ENCODE data around the gene ZNF200.

GRCh38 chr16:3202903-3203539 lies 31.9 kb downstream of the ZNF200 start:
- TF ChIP-seq, protein P1, sequence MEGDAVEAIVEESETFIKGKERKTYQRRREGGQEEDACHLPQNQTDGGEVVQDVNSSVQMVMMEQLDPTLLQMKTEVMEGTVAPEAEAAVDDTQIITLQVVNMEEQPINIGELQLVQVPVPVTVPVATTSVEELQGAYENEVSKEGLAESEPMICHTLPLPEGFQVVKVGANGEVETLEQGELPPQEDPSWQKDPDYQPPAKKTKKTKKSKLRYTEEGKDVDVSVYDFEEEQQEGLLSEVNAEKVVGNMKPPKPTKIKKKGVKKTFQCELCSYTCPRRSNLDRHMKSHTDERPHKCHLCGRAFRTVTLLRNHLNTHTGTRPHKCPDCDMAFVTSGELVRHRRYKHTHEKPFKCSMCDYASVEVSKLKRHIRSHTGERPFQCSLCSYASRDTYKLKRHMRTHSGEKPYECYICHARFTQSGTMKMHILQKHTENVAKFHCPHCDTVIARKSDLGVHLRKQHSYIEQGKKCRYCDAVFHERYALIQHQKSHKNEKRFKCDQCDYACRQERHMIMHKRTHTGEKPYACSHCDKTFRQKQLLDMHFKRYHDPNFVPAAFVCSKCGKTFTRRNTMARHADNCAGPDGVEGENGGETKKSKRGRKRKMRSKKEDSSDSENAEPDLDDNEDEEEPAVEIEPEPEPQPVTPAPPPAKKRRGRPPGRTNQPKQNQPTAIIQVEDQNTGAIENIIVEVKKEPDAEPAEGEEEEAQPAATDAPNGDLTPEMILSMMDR (conservative IDR thresholded peaks at IDR 0.05): no peak
- TF ChIP-seq EZH2 (IDR thresholded peaks at IDR 0.05; ENCODE audit: low read depth): no peak
